Esophagus squamous epithelium (tissue), 4 donors: Measurements from ENCODE around the gene ADRM1.

ENCODE experiments used
- POLR2A ChIP-seq, 4 donors: fragments of 450-650 bp; IDR thresholded peaks; one replicate each; pipeline ENCODE4 v1.6.1; 2017; ENCODE audit warnings: antibody characterized with exemption in 4 of 4, mild to moderate bottlenecking in 4 of 4, moderate library complexity in 3 of 4
- TF ChIP-seq, protein P1 (sequence below), 6 experiments: fragments of 450-650 bp in 4 of 6; fragments of 200-600 bp in 2 of 6; sonication (generic) in 2 of 6; IDR thresholded peaks; one replicate each; pipeline ENCODE4 v1.5.1; 2016 to 2019; ENCODE audit warnings: antibody characterized with exemption in 6 of 6, mild to moderate bottlenecking in 4 of 6, moderate library complexity in 4 of 6

DNA sequence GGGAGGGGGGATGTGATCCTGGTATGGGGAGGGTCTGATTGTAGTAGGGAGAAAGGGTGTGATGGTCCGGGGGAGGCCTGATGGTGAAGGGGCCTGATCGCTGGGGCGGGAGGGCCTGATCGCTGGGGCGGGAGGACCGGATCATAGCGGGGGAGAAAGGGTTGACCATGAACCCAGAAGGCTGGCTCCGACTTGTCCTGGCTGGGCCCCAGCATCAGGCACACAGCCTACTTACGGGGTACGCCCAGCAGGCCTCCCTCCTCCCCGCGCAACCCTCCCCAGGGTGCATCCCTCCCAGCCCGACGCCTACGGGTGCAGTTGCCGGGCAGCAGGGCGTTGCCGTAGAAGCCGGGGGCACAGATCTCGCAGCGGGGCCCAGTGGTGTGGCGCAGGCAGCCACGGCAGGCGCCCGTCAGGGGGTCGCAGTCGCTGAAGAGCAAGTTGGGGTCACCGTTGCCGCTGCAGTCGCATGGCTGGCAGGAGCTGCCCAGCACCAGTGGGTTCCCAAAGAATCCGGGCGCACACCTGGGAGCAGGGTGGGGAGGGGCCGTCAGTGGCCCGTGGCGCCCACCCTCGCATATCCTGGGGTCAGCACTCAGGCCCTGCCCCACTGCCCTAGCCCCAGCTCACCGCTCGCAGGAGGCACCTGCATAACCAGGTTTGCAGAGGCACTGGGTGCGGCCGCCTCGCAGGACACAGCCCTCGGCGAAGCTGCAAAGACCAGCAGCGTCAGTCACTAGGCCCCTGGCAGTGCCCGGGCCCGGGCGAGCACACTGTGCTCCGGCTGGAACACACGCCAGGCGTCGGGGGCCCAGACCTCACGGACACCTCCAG, 20.6 kb downstream of the ADRM1 start:
- TF ChIP-seq, protein P1, sequence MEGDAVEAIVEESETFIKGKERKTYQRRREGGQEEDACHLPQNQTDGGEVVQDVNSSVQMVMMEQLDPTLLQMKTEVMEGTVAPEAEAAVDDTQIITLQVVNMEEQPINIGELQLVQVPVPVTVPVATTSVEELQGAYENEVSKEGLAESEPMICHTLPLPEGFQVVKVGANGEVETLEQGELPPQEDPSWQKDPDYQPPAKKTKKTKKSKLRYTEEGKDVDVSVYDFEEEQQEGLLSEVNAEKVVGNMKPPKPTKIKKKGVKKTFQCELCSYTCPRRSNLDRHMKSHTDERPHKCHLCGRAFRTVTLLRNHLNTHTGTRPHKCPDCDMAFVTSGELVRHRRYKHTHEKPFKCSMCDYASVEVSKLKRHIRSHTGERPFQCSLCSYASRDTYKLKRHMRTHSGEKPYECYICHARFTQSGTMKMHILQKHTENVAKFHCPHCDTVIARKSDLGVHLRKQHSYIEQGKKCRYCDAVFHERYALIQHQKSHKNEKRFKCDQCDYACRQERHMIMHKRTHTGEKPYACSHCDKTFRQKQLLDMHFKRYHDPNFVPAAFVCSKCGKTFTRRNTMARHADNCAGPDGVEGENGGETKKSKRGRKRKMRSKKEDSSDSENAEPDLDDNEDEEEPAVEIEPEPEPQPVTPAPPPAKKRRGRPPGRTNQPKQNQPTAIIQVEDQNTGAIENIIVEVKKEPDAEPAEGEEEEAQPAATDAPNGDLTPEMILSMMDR (IDR thresholded peaks at IDR 0.05): no peak
- no peak for TF ChIP-seq POLR2A (IDR thresholded peaks at IDR 0.05)
